ENCODE measurements around the gene CD180.

DNA sequence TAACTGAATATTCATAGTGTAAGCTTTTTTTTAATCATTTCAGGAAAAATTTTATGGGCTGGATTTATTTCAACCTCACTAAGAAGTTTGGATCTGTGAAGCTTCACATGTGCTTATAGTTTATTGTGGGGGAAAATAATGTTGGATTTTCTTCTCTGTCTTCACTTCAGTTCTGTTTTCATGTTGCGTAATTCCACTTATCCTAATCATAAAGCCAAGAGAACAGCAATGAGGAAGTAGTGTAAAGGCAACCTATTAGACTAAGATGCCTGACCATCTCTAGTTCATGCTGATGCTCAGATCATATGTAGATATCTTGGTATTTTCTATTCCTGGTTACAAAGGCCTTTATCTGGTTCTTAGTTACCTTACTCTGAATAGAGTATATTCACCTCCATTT, 50.0 kb downstream of the CD180 start:
- TF ChIP-seq, protein P1, sequence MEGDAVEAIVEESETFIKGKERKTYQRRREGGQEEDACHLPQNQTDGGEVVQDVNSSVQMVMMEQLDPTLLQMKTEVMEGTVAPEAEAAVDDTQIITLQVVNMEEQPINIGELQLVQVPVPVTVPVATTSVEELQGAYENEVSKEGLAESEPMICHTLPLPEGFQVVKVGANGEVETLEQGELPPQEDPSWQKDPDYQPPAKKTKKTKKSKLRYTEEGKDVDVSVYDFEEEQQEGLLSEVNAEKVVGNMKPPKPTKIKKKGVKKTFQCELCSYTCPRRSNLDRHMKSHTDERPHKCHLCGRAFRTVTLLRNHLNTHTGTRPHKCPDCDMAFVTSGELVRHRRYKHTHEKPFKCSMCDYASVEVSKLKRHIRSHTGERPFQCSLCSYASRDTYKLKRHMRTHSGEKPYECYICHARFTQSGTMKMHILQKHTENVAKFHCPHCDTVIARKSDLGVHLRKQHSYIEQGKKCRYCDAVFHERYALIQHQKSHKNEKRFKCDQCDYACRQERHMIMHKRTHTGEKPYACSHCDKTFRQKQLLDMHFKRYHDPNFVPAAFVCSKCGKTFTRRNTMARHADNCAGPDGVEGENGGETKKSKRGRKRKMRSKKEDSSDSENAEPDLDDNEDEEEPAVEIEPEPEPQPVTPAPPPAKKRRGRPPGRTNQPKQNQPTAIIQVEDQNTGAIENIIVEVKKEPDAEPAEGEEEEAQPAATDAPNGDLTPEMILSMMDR (IDR thresholded peaks at IDR 0.05), result no peak
- TF ChIP-seq, protein P2, sequence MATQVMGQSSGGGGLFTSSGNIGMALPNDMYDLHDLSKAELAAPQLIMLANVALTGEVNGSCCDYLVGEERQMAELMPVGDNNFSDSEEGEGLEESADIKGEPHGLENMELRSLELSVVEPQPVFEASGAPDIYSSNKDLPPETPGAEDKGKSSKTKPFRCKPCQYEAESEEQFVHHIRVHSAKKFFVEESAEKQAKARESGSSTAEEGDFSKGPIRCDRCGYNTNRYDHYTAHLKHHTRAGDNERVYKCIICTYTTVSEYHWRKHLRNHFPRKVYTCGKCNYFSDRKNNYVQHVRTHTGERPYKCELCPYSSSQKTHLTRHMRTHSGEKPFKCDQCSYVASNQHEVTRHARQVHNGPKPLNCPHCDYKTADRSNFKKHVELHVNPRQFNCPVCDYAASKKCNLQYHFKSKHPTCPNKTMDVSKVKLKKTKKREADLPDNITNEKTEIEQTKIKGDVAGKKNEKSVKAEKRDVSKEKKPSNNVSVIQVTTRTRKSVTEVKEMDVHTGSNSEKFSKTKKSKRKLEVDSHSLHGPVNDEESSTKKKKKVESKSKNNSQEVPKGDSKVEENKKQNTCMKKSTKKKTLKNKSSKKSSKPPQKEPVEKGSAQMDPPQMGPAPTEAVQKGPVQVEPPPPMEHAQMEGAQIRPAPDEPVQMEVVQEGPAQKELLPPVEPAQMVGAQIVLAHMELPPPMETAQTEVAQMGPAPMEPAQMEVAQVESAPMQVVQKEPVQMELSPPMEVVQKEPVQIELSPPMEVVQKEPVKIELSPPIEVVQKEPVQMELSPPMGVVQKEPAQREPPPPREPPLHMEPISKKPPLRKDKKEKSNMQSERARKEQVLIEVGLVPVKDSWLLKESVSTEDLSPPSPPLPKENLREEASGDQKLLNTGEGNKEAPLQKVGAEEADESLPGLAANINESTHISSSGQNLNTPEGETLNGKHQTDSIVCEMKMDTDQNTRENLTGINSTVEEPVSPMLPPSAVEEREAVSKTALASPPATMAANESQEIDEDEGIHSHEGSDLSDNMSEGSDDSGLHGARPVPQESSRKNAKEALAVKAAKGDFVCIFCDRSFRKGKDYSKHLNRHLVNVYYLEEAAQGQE (IDR thresholded peaks at IDR 0.05; ENCODE audit: insufficient read depth in 1 of 2, low read depth in 2 of 2, low read length in 1 of 2), result no peak
